T-cell (primary cell): Measurements from ENCODE around the gene FLNB. TPM values are rescaled to one million over a fixed set of nuclear protein-coding genes. Genes with fewer than 3 reads are reported as not detected.

Source experiments
- ATAC-seq, 4 experiments: fragments of 200-7000 bp in 3 of 4; fragments of 150-1000 bp in 1 of 4; cut with Tn5 transposase; replicated peaks in 1 of 4; 1 replicate in 3 of 4; 2 replicates in 1 of 4; pipeline ENCODE4 v1.10.0; 2021; ENCODE audit warnings: moderate library complexity in 3 of 4, mild to moderate bottlenecking in 2 of 4, moderate number of reproducible peaks in 1 of 4
- CTCF ChIA-PET, 2 donors: fragments of 300-600 bp; sonication (Branson Sonifier 250); formaldehyde crosslinking; loops; one replicate each; lab custom pipeline; 2022; ENCODE audit warnings: antibody characterized with exemption in 2 of 2; lab: Charles Lee
- POLR2A ChIA-PET, 2 donors: fragments of 300-600 bp; sonication (Branson Sonifier 250); formaldehyde crosslinking; loops; one replicate each; lab custom pipeline; 2022; ENCODE audit warnings: antibody characterized with exemption in 2 of 2; lab: Charles Lee
- DNase-seq, 35 experiments: peaks; one replicate each; pipeline versions ENCODE4 v3.0.0 to v3.0.0-alpha.2; 2013 to 2023
- H3K27ac ChIP-seq: one replicate; pipeline ENCODE4 v1.5.1; 2013; ENCODE audit warnings: low read length
- H3K27me3 ChIP-seq, 2 experiments: replicated peaks in 1 of 2; 1 replicate in 1 of 2; 2 replicates in 1 of 2; pipeline versions ENCODE4 v1.6.1 to v1.7.0; 2013; ENCODE audit warnings: low read length in 1 of 2, mixed read lengths in 1 of 2; ENCODE audit not compliant: control insufficient read depth in 2 of 2, insufficient read depth in 2 of 2; ENCODE audit errors: extremely low read depth in 1 of 2
- H3K36me3 ChIP-seq, 2 donors: 1 replicate in 1 of 2; 2 replicates in 1 of 2; pipeline versions ENCODE4 v1.6.1 to v1.7.0; 2013; ENCODE audit warnings: low read length in 1 of 2; ENCODE audit not compliant: control insufficient read depth in 2 of 2, insufficient read depth in 1 of 2; ENCODE audit errors: extremely low read depth in 1 of 2
- H3K4me1 ChIP-seq, 2 experiments: 1 replicate in 1 of 2; 2 replicates in 1 of 2; pipeline versions ENCODE4 v1.6.1 to v1.7.0; 2013; ENCODE audit warnings: low read length in 2 of 2, mixed read lengths in 1 of 2; ENCODE audit not compliant: insufficient read depth in 2 of 2, control insufficient read depth in 1 of 2; ENCODE audit errors: extremely low read depth in 1 of 2
- H3K4me3 ChIP-seq, 2 donors: 1 replicate in 1 of 2; 2 replicates in 1 of 2; pipeline versions ENCODE4 v1.5.1 to v1.7.0; 2013; ENCODE audit warnings: mild to moderate bottlenecking in 2 of 2, low read length in 1 of 2, moderate library complexity in 1 of 2; ENCODE audit not compliant: control insufficient read depth in 1 of 2; ENCODE audit errors: extremely low read depth in 1 of 2
- H3K9me3 ChIP-seq: 2 replicates; pipeline ENCODE4 v1.7.0; 2013
- H3K27ac Mint-ChIP-seq, 2 donors: one replicate each; pipeline ENCODE4 v1.8.0; 2020 to 2021; ENCODE audit warnings: mild to moderate bottlenecking in 2 of 2, mixed read lengths in 2 of 2
- H3K27me3 Mint-ChIP-seq, 2 donors: one replicate each; pipeline ENCODE4 v1.8.0; 2021 to 2022; ENCODE audit warnings: mixed read lengths in 2 of 2
- H3K36me3 Mint-ChIP-seq: one replicate; pipeline ENCODE4 v1.8.0; 2021; ENCODE audit warnings: mixed read lengths
- H3K4me1 Mint-ChIP-seq, 3 donors: one replicate each; pipeline ENCODE4 v1.8.0; 2020 to 2022; ENCODE audit warnings: mixed read lengths in 3 of 3, mild to moderate bottlenecking in 1 of 3
- H3K4me3 Mint-ChIP-seq, 3 donors: one replicate each; pipeline ENCODE4 v1.8.0; 2020 to 2022; ENCODE audit warnings: mild to moderate bottlenecking in 3 of 3, mixed read lengths in 3 of 3, moderate library complexity in 3 of 3
- H3K9me3 Mint-ChIP-seq, 3 donors: one replicate each; pipeline ENCODE4 v1.8.0; 2020 to 2022; ENCODE audit warnings: mixed read lengths in 3 of 3
- WGBS: methylation state at CpG from one replicate; pipeline ENCODE4 v1.1.5; 2013; ENCODE audit warnings: missing lambda C conversion rate; ENCODE audit not compliant: insufficient coverage; 5-methylcytosine and 5-hydroxymethylcytosine counted together
- total RNA-seq, 35 experiments: library from RNA in 6 of 35; stranded (reverse) in 6 of 35; fragments of 120-200 nt in 1 of 35; gene quantifications; one replicate each; pipeline versions ENCODE4 v1.2.1 to v1.2.4 and lab custom pipeline; 2013 to 2026

The FLNB gene
- total RNA-seq, 5 donors from 2014 or later (not counting 1 experiment from before 2014, with no cell fraction given) = 37.0 to 79.7 (median 39.4) TPM

DNA sequence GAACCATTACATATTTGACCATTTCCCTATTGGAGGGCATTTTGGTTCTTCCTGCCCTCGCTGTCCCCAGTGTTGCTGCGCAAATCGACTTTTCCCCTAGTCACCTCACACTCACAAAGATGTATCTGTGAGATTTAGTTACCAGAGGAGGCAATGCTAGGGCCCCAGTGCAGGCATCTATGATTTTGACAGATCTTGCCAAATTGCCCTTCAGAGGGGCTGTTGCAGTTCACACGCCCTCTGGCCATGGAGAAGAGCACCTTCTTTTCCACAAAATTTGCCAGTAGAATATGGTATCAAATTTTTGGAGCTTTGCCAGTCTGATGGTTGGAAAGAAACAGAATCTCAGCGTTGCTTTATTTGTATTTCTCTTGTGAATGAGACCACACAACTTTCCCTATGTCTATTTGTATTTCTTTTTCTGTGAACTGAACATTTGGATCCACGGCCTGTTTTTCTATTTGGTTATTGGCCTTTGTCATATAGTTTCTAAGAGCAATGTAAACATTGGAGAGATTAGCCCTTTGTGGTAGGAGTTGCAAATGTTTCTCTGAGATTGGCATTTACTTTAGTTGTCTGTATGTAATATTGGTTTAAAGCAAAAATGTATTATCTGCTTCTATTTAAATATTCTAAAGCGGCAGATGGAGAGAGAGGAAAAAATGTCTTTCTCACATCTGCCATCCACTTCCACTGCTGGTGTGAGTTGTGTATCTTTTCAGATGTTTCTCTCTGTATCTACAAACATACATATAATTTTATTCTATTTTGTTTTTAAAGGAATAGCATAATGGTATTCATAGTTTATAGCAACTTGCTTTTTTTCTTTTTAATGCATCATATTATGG lies 136.5 kb downstream of the FLNB start:
- ATAC-seq = no peak

DNA sequence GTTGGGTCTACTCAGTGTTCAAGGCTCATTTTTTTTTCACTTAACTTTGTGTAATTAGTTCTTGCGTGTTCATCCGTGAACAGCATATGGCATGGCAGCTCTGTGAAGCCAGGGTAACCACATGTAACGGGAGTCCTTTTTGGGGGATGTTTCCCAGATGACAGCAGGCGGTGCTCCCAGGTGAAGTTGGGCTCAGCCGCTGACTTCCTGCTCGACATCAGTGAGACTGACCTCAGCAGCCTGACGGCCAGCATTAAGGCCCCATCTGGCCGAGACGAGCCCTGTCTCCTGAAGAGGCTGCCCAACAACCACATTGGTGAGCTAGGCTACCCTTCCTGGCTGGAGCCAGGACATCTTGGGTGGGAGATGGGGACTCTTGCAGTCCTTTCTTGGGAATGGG lies 139.8 kb downstream of the FLNB start:
- CTCF ChIA-PET = no interaction called here
- H3K27ac ChIP-seq = no peak overlapping the region
- no peak overlapping the region for H3K4me3 Mint-ChIP-seq

More for the DNA sequence above, 136.5 kb downstream of the FLNB start:
- no peak overlapping the region for H3K27ac Mint-ChIP-seq
- no peaks in the 10 kb centered on the region for H3K4me1 ChIP-seq
- no peaks in the 10 kb centered on the region for H3K27me3 ChIP-seq
- no peak overlapping the region for H3K4me3 Mint-ChIP-seq
- ChIA-PET POLR2A (no interaction called here), CTCF (no interaction called here)
- no peaks in the 10 kb centered on the region for H3K9me3 ChIP-seq
- H3K27ac ChIP-seq = no peak overlapping the region
- 100% methylated on average over 1 of the region's 7 CpGs for WGBS
- H3K9me3 Mint-ChIP-seq = no peaks in the 10 kb centered on the region
- peaks cover 70% of the 10 kb centered on the region for H3K36me3 Mint-ChIP-seq
- H3K4me1 Mint-ChIP-seq = no peaks in the 10 kb centered on the region
- no peaks in the 10 kb centered on the region for H3K27me3 Mint-ChIP-seq
- H3K36me3 ChIP-seq = peaks cover 36 to 66% of the 10 kb centered on the region in 2 donors
- no peak overlapping the region for H3K4me3 ChIP-seq
- no peak for DNase-seq

DNA sequence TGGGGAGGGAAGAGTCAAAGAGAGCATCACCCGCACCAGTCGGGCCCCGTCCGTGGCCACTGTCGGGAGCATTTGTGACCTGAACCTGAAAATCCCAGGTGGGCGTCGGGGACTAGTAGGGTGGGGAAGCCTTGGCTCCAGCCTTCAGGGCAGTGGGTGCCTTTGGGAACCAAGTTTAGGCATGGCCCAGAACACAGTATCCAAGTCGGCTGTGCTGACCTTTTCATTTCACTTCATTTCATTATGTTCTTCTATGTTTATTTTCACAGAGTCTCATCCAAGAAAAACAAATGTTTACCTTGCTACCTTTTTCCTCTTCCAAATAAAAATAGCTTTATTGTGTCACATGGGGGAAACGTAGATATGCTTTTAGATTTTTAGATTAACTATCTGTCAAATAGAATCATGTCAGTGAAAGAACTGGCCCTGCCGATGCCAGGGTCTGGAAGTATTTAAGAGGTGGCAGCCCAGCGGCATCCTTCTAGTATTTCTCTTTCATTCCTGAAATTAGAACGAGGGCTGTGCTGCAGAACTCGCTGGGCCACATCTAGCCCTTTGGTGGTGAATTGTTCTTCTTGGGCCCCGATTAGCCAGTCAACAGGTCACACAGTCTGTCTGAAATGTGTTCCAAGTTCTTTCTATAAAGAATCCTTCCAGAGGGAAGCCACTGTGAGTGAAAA lies 142.0 kb downstream of the FLNB start:
- Histone ChIP-seq H3K4me3 (no peak overlapping the region), H3K4me1 (no peaks in the 10 kb centered on the region), H3K9me3 (no peaks in the 10 kb centered on the region), H3K27ac (no peak overlapping the region), H3K36me3 (peaks cover 21 to 71% of the 10 kb centered on the region in 2 donors), H3K27me3 (no peaks in the 10 kb centered on the region)
- CTCF ChIA-PET = no interaction called here
- Mint-ChIP-seq H3K27me3 (no peaks in the 10 kb centered on the region), H3K9me3 (no peaks in the 10 kb centered on the region), H3K36me3 (peaks cover 69% of the 10 kb centered on the region), H3K4me1 (no peaks in the 10 kb centered on the region), H3K4me3 (no peak overlapping the region), H3K27ac (no peak overlapping the region)
- POLR2A ChIA-PET = no interaction called here
- 100% methylated on average over 6 of the region's 14 CpGs for WGBS
- ATAC-seq (no peak), DNase-seq (no peak)

More for the DNA sequence above, 139.8 kb downstream of the FLNB start:
- POLR2A ChIA-PET = no interaction called here
- H3K9me3 Mint-ChIP-seq = no peaks in the 10 kb centered on the region
- Histone ChIP-seq H3K27me3 (no peaks in the 10 kb centered on the region), H3K4me3 (no peak overlapping the region), H3K36me3 (peaks cover 24 to 65% of the 10 kb centered on the region in 2 donors), H3K4me1 (no peaks in the 10 kb centered on the region), H3K9me3 (no peaks in the 10 kb centered on the region)
- no peak overlapping the region for H3K27ac Mint-ChIP-seq
- WGBS = 100% methylated on average over 7 of the region's 9 CpGs
- peaks cover 70% of the 10 kb centered on the region for H3K36me3 Mint-ChIP-seq
- H3K27me3 Mint-ChIP-seq = no peaks in the 10 kb centered on the region
- no peak for ATAC-seq
- no peak for DNase-seq
- H3K4me1 Mint-ChIP-seq = no peaks in the 10 kb centered on the region

DNA sequence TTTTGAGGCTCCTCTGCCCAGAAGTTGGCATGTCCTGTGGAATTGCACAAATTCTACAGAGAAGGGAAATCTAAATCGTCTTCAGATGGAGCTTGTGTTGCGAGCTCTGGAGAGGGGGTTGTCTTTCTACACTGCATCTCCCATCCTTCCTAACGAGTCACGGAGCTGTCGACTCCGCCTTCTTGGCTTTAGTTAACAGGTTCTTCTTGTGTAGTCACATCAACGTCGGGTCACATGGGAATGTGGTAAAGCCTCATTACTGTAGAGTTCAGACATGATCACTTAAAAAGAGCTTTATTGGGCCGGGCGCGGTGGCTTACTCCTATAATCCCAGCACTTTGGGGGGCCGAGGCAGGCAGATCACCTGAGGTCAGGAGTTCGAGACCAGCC lies 142.6 kb downstream of the FLNB start:
- ChIA-PET POLR2A (no interaction called here), CTCF (interaction anchor here in 1 of 2 donors (0.6 kb wide), 1 partner anchor 396 kb away, joined by 4 read pairs; no protein-coding TSS in a partner anchor)

DNA sequence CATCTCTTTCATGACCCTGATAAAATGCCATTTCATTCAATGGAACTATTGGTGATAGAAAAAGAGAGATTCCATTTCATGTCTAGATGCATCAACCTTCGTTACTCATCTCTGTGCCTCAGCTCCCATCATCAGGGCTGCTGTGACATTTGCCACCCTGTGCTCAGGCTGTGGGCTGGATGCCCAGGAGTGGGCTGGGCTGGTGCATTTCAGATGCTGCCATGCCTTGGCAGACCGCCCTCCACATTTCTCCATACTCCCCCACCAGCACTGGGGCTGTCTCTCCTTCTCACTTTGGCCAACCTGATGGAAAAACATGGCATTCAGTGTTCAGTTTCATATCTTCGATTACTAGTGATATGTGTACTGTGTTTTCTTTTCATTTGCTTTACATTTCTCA lies 143.4 kb downstream of the FLNB start:
- ATAC-seq (no peak), DNase-seq (no peak)
- H3K27me3 ChIP-seq = no peaks in the 10 kb centered on the region
- Mint-ChIP-seq H3K27me3 (no peaks in the 10 kb centered on the region), H3K9me3 (no peaks in the 10 kb centered on the region), H3K4me1 (no peaks in the 10 kb centered on the region), H3K27ac (no peak overlapping the region), H3K4me3 (no peak overlapping the region), H3K36me3 (peaks cover 68% of the 10 kb centered on the region)
- H3K4me3 ChIP-seq = no peak overlapping the region
- H3K36me3 ChIP-seq = peaks cover 25 to 75% of the 10 kb centered on the region in 2 donors
- no peaks in the 10 kb centered on the region for H3K9me3 ChIP-seq
- ChIA-PET CTCF (interaction anchor here (0.6 to 1.0 kb wide), 2 partner anchors 36 to 705 kb away, joined by 3 to 7 read pairs; no protein-coding TSS in a partner anchor), POLR2A (no interaction called here)
- no peaks in the 10 kb centered on the region for H3K4me1 ChIP-seq
- 100% methylated on average over 1 of the region's 3 CpGs for WGBS
- no peak overlapping the region for H3K27ac ChIP-seq

More for the DNA sequence above, 142.6 kb downstream of the FLNB start:
- H3K27me3 ChIP-seq = no peaks in the 10 kb centered on the region
- H3K4me1 ChIP-seq = no peaks in the 10 kb centered on the region
- no peaks in the 10 kb centered on the region for H3K9me3 ChIP-seq
- Mint-ChIP-seq H3K36me3 (peaks cover 69% of the 10 kb centered on the region), H3K27me3 (no peaks in the 10 kb centered on the region), H3K27ac (no peak overlapping the region), H3K4me3 (no peak overlapping the region), H3K9me3 (no peaks in the 10 kb centered on the region), H3K4me1 (no peaks in the 10 kb centered on the region)
- ATAC-seq (no peak), DNase-seq (no peak)
- WGBS = 100% methylated on average over 2 of the region's 13 CpGs
- peaks cover 21 to 72% of the 10 kb centered on the region in 2 donors for H3K36me3 ChIP-seq
- no peak overlapping the region for H3K27ac ChIP-seq
- H3K4me3 ChIP-seq = no peak overlapping the region

DNA sequence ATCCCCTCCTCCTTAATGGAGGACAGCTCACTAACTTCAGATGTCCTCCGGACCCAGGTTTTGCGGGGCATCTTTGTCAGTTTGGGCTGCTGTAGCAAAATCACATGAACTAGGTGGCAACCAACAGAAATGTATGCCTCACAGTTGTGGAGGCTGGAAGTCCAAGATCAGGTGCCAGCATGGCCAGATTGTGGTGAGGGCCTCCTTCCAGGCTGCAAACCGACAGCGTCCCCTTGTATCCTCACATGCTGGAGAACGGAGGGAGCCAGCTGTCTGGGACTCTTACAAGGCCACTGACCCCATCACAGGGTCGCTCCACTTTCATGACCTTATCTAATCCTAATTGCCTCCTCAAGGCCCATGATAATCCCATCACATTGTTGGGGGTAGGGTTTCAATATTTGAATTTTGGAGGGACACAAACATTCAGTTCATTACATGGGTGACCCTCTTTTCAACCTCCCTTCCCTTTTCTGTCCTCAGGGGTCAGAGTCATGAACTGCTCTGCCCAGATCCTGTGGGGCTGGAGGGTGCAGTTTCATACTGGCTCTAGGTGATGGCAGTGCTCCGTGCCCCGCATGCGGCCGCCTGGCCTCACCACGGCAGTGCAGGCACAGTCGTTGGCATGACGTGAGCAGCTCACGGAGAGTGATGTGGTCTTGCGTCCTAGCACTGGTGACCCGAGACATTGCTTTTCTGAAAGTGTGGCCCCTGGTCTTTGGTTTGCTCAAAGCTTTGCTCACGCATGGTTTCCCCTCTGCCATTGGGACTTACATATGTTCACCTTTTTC lies 144.2 kb downstream of the FLNB start:
- Mint-ChIP-seq H3K27ac (no peak overlapping the region), H3K27me3 (no peaks in the 10 kb centered on the region), H3K9me3 (no peaks in the 10 kb centered on the region), H3K4me3 (no peak overlapping the region), H3K36me3 (peaks cover 65% of the 10 kb centered on the region), H3K4me1 (no peaks in the 10 kb centered on the region)
- Histone ChIP-seq H3K36me3 (peaks cover 19 to 72% of the 10 kb centered on the region in 2 donors), H3K27me3 (no peaks in the 10 kb centered on the region), H3K4me1 (no peaks in the 10 kb centered on the region), H3K9me3 (no peaks in the 10 kb centered on the region), H3K4me3 (no peak overlapping the region), H3K27ac (no peak overlapping the region)
- WGBS = 90% methylated on average over 14 of the region's 17 CpGs
- ATAC-seq (no peak), DNase-seq (no peak)
- POLR2A ChIA-PET = no interaction called here
- CTCF ChIA-PET = interaction anchor here in 1 of 2 donors (1.0 kb wide), 1 partner anchor 35 kb away, joined by 3 read pairs; no protein-coding TSS in a partner anchor
